ENCODE data around the gene FEM1B.

- TF ChIP-seq CTCF (IDR thresholded peaks at IDR 0.05; ENCODE audit: low read length), result no peak
- no peak for TF ChIP-seq EZH2 (optimal IDR thresholded peaks at IDR 0.05; ENCODE audit: low read depth, low read length)
- TF ChIP-seq EZH2phosphoT487 (IDR thresholded peaks at IDR 0.05; ENCODE audit: low read length), result no peak
Measured at GRCh38 chr15:68333775-68334470, 56.4 kb downstream of the FEM1B start.

All from MM.1S (cell line).